Measurements from ENCODE around the gene RASD2. TPM values are rescaled to one million over a fixed set of nuclear protein-coding genes. Genes with fewer than 3 reads are reported as not detected.

RASD2 gene
- total RNA-seq, 1 experiment from 2014 or later: 3.1 TPM

DNA sequence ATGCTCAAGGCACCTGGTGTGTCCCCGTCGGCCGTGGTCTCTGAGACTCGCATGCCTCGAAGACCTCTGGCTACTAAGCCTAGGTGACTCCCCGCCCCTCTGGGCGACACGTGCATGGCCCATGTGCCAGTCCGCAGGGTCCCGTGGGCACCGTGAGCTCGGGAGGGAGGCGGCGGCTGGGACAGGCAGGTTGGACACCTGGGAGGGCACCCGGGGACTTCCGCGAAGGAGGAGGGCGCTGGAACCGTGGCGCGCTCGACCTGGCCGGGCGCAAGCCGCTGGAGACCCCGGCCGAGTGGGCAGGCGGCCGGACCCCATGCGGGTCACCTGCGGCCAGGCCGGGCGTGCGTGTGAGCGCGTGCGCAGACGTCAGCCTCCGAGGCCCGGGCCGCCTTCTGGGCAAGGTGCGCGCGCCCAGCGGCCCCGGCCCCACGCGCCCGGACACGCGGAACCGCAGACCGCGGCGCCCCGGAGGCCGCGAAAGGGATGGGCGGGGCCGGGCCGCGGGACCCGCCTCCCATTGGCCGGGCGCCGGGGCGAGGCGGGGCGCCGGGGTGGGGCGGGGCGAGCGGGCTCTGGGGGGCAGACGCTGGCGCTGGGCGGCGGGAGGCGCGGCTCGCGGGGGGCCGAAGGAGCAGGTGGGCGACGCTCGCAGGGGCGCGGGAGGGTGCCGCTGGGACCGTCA is 579 bp upstream of the RASD2 start (continued):
- TF ChIP-seq, protein P1, sequence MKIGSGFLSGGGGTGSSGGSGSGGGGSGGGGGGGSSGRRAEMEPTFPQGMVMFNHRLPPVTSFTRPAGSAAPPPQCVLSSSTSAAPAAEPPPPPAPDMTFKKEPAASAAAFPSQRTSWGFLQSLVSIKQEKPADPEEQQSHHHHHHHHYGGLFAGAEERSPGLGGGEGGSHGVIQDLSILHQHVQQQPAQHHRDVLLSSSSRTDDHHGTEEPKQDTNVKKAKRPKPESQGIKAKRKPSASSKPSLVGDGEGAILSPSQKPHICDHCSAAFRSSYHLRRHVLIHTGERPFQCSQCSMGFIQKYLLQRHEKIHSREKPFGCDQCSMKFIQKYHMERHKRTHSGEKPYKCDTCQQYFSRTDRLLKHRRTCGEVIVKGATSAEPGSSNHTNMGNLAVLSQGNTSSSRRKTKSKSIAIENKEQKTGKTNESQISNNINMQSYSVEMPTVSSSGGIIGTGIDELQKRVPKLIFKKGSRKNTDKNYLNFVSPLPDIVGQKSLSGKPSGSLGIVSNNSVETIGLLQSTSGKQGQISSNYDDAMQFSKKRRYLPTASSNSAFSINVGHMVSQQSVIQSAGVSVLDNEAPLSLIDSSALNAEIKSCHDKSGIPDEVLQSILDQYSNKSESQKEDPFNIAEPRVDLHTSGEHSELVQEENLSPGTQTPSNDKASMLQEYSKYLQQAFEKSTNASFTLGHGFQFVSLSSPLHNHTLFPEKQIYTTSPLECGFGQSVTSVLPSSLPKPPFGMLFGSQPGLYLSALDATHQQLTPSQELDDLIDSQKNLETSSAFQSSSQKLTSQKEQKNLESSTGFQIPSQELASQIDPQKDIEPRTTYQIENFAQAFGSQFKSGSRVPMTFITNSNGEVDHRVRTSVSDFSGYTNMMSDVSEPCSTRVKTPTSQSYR (CRISPR knock-in tag; IDR thresholded peaks at IDR 0.05): peak; percentile 31; the same call in 1 of the 2 replicates
- TF ChIP-seq, protein P2, sequence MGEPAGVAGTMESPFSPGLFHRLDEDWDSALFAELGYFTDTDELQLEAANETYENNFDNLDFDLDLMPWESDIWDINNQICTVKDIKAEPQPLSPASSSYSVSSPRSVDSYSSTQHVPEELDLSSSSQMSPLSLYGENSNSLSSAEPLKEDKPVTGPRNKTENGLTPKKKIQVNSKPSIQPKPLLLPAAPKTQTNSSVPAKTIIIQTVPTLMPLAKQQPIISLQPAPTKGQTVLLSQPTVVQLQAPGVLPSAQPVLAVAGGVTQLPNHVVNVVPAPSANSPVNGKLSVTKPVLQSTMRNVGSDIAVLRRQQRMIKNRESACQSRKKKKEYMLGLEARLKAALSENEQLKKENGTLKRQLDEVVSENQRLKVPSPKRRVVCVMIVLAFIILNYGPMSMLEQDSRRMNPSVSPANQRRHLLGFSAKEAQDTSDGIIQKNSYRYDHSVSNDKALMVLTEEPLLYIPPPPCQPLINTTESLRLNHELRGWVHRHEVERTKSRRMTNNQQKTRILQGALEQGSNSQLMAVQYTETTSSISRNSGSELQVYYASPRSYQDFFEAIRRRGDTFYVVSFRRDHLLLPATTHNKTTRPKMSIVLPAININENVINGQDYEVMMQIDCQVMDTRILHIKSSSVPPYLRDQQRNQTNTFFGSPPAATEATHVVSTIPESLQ (CRISPR knock-in tag; IDR thresholded peaks at IDR 0.05): no peak
- TF ChIP-seq, protein P3, sequence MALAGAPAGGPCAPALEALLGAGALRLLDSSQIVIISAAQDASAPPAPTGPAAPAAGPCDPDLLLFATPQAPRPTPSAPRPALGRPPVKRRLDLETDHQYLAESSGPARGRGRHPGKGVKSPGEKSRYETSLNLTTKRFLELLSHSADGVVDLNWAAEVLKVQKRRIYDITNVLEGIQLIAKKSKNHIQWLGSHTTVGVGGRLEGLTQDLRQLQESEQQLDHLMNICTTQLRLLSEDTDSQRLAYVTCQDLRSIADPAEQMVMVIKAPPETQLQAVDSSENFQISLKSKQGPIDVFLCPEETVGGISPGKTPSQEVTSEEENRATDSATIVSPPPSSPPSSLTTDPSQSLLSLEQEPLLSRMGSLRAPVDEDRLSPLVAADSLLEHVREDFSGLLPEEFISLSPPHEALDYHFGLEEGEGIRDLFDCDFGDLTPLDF (CRISPR knock-in tag; IDR thresholded peaks at IDR 0.05): peak; percentile 72; the same call in 1 of the 2 replicates
- TF ChIP-seq OVOL2 (CRISPR knock-in tag; IDR thresholded peaks at IDR 0.05; ENCODE audit: borderline replicate concordance) (no peak), ZNF317 (CRISPR knock-in tag; IDR thresholded peaks at IDR 0.05; ENCODE audit: borderline replicate concordance, low read depth) (no peak), CREB1 (CRISPR knock-in tag; IDR thresholded peaks at IDR 0.05) (no peak), SP1 (CRISPR knock-in tag; conservative IDR thresholded peaks at IDR 0.05) (0 out of 2 replicates have a peak, but pooled peaks have one; percentile 28), FOXK1 (CRISPR knock-in tag; IDR thresholded peaks at IDR 0.05) (peak; percentile 57; the same call in 1 of the 2 replicates), KAT7 (CRISPR knock-in tag; IDR thresholded peaks at IDR 0.05; ENCODE audit: borderline replicate concordance) (no peak), NR3C1 (CRISPR knock-in tag; conservative IDR thresholded peaks at IDR 0.05; ENCODE audit: low read depth) (0 out of 2 replicates have a peak, but pooled peaks have one; percentile 37), IRF2 (CRISPR knock-in tag; IDR thresholded peaks at IDR 0.05; ENCODE audit: borderline replicate concordance, low read depth) (0 out of 2 replicates have a peak, but pooled peaks have one; percentile 7), GABPB1 (CRISPR knock-in tag; IDR thresholded peaks at IDR 0.05) (no peak), NFYB (CRISPR knock-in tag; conservative IDR thresholded peaks at IDR 0.05; ENCODE audit: low read depth) (no peak), CREM (CRISPR knock-in tag; IDR thresholded peaks at IDR 0.05) (no peak), ZNF121 (CRISPR knock-in tag; IDR thresholded peaks at IDR 0.05) (no peak), FOXJ3 (CRISPR knock-in tag; IDR thresholded peaks at IDR 0.05; ENCODE audit: borderline replicate concordance) (no peak), SMAD4 (CRISPR knock-in tag; IDR thresholded peaks at IDR 0.05) (no peak), NFE2L1 (CRISPR knock-in tag; IDR thresholded peaks at IDR 0.05) (no peak; the same call in none of the 2 replicates)
- TF ChIP-seq, protein P4, sequence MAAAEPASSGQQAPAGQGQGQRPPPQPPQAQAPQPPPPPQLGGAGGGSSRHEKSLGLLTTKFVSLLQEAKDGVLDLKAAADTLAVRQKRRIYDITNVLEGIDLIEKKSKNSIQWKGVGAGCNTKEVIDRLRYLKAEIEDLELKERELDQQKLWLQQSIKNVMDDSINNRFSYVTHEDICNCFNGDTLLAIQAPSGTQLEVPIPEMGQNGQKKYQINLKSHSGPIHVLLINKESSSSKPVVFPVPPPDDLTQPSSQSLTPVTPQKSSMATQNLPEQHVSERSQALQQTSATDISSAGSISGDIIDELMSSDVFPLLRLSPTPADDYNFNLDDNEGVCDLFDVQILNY (CRISPR knock-in tag; IDR thresholded peaks at IDR 0.05): peak; percentile 67
- TF ChIP-seq, protein P5, sequence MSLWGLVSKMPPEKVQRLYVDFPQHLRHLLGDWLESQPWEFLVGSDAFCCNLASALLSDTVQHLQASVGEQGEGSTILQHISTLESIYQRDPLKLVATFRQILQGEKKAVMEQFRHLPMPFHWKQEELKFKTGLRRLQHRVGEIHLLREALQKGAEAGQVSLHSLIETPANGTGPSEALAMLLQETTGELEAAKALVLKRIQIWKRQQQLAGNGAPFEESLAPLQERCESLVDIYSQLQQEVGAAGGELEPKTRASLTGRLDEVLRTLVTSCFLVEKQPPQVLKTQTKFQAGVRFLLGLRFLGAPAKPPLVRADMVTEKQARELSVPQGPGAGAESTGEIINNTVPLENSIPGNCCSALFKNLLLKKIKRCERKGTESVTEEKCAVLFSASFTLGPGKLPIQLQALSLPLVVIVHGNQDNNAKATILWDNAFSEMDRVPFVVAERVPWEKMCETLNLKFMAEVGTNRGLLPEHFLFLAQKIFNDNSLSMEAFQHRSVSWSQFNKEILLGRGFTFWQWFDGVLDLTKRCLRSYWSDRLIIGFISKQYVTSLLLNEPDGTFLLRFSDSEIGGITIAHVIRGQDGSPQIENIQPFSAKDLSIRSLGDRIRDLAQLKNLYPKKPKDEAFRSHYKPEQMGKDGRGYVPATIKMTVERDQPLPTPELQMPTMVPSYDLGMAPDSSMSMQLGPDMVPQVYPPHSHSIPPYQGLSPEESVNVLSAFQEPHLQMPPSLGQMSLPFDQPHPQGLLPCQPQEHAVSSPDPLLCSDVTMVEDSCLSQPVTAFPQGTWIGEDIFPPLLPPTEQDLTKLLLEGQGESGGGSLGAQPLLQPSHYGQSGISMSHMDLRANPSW (CRISPR knock-in tag; conservative IDR thresholded peaks at IDR 0.05; ENCODE audit: low read depth): no peak
- TF ChIP-seq, protein P6, sequence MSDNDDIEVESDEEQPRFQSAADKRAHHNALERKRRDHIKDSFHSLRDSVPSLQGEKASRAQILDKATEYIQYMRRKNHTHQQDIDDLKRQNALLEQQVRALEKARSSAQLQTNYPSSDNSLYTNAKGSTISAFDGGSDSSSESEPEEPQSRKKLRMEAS (CRISPR knock-in tag; IDR thresholded peaks at IDR 0.05): peak; percentile 86
- TF ChIP-seq, protein P7, sequence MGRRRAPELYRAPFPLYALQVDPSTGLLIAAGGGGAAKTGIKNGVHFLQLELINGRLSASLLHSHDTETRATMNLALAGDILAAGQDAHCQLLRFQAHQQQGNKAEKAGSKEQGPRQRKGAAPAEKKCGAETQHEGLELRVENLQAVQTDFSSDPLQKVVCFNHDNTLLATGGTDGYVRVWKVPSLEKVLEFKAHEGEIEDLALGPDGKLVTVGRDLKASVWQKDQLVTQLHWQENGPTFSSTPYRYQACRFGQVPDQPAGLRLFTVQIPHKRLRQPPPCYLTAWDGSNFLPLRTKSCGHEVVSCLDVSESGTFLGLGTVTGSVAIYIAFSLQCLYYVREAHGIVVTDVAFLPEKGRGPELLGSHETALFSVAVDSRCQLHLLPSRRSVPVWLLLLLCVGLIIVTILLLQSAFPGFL (CRISPR knock-in tag; IDR thresholded peaks at IDR 0.05; ENCODE audit: borderline replicate concordance): no peak
- TF ChIP-seq, protein P8, sequence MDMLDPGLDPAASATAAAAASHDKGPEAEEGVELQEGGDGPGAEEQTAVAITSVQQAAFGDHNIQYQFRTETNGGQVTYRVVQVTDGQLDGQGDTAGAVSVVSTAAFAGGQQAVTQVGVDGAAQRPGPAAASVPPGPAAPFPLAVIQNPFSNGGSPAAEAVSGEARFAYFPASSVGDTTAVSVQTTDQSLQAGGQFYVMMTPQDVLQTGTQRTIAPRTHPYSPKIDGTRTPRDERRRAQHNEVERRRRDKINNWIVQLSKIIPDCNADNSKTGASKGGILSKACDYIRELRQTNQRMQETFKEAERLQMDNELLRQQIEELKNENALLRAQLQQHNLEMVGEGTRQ (CRISPR knock-in tag; IDR thresholded peaks at IDR 0.05): peak; percentile 58
- TF ChIP-seq, protein P9, sequence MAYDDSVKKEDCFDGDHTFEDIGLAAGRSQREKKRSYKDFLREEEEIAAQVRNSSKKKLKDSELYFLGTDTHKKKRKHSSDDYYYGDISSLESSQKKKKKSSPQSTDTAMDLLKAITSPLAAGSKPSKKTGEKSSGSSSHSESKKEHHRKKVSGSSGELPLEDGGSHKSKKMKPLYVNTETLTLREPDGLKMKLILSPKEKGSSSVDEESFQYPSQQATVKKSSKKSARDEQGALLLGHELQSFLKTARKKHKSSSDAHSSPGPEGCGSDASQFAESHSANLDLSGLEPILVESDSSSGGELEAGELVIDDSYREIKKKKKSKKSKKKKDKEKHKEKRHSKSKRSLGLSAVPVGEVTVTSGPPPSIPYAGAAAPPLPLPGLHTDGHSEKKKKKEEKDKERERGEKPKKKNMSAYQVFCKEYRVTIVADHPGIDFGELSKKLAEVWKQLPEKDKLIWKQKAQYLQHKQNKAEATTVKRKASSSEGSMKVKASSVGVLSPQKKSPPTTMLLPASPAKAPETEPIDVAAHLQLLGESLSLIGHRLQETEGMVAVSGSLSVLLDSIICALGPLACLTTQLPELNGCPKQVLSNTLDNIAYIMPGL (CRISPR knock-in tag; IDR thresholded peaks at IDR 0.05): peak; percentile 69; the same call in 1 of the 2 replicates
